Activated CD4-positive, alpha-beta T cell treated with anti-CD3 and anti-CD28 coated beads, Interleukin-2, amount 50 U/mL, for 16 hours (primary cell): ENCODE results near the gene TSSC4.

Experiments
- DNase-seq: peaks from one replicate; pipeline ENCODE4 v3.0.0-alpha.2; 2020

Gene TSSC4

DNA sequence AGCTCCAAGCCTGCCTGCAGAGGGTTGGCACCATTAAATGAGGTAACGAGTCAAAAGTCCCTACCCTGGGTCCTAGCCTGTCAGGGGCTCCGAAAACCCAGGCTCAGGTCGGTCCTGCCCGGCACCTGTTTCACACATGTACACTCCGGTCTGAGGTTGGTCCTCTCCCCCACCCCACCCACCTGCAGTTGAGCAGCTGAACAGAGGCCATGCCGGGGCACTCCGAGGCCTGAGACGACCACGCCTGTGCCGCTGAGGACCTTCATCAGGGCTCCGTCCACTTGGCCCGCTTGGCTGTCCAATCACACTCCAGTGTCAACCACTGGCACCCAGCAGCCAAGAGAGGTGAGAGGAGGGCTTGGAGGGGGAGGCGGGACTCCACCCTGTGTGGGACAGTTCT lies 1.6 kb downstream of the TSSC4 start:
- DNase-seq = no peak

DNA sequence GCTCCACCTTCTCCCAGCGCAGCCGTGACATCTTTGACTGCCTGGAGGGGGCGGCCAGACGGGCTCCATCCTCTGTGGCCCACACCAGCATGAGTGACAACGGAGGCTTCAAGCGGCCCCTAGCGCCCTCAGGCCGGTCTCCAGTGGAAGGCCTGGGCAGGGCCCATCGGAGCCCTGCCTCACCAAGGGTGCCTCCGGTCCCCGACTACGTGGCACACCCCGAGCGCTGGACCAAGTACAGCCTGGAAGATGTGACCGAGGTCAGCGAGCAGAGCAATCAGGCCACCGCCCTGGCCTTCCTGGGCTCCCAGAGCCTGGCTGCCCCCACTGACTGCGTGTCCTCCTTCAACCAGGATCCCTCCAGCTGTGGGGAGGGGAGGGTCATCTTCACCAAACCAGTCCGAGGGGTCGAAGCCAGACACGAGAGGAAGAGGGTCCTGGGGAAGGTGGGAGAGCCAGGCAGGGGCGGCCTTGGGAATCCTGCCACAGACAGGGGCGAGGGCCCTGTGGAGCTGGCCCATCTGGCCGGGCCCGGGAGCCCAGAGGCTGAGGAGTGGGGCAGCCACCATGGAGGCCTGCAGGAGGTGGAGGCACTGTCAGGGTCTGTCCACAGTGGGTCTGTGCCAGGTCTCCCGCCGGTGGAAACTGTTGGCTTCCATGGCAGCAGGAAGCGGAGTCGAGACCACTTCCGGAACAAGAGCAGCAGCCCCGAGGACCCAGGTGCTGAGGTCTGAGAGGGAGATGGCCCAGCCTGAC lies 2.5 kb downstream of the TSSC4 start:
- DNase-seq = no peak

DNA sequence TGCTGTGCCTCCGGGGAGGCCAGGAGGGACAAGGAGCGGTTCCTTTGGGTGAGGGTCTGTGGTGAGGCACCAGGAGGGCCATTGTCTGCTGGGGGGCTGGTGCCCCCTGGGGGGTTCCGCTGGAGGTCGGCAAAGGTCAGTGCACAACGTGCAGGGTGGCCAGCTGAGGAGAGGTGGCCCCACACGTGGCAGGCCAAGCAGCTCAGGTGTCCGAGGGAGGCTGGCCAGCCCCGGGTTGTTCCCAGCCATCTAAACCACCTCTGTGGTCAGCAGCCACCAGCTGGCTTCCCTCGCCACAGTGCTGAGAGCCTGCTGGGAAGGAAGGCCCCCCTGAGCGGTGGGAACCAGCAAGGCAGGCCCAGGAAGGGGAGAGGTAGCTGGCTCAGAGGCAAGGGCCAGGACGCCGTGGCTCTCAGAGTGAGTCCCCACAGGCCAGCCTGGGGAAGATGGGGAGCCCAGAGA lies 4.2 kb downstream of the TSSC4 start:
- DNase-seq = no peak

DNA sequence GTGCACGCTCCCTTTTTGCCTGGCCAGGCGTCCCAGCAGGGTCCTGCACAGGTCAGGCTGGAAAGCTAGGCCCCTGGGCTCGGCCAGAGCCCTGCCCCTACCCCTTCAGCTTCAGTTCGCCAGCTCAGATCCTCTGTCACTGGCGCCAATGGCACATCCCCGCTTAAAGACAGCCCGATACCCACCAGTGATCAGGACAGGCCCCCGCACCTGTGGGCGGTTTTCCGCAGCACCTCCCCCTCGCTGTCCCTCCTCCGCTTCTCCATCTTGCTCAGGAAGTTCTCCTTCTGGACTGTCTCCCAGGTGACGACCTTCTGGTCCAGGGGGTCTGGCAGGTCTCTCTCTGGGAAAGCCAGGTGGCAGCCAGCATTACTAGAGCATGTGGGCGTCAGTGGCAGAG lies 5.9 kb downstream of the TSSC4 start:
- no peak for DNase-seq

DNA sequence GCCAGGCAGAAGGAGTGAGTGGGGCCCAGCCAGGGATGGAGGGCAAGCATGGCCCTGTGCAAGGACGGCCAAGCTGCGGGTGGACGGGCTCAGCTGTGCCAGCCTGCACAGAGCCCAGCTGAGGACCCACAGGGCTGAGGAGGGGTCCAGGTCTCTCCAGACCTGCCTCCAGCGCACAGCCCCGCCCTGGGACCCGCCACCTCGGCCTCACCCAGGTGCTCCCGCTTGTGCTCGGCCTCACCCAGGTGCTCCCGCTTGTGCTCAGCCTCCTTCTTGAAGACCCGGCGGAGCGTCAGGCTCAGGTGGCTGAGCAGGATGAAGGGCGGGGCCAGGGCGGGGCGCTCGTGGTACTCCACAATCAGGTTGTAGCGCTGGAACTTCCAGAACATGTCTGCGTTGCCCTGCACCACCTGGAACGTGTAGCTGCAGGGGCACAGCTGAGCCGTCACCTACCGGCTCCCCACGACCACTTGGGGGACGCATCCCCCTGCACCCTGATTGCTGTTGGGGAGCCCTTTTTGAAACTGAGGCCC lies 6.4 kb downstream of the TSSC4 start:
- DNase-seq = no peak

DNA sequence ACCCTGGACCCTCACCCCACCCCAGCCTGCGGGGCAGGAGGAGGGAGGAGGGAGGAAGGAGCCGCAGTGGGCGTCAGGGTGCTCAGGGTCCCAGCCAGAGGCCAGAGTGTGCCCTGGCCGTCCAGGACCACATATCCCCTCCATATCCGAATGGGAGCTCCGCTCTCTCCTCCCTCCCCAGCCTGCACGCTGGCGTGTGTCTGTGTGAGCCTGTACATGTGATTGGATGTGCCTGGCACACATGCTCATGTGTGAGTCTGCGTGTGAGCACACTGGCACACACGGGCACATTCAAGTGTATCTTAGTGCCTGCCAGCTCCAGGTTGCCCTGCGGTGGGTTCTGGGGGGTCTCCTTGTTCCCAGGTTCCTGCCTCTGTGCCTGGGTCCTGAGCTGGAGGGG lies 8.1 kb downstream of the TSSC4 start:
- DNase-seq = no peak

DNA sequence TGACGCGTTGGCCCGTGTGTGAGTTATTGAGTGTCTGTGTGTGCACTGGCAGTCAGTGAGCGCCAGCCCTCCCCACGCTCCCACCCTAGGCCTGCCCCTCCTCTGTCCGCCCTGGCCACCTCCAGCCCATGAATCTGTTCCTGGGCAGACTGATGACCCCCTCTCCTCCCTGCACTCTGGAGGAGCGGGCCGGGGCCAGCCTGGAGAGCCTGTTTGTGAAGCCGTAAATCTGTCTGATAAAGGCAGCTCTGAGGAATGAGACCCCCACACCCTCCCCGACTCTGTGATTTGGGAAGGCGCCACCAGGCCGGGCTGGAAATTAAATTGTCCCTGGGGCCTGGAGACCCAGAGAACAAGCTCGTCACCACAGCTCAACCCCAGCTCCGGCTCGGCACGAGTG lies 8.6 kb downstream of the TSSC4 start:
- DNase-seq = no peak

DNA sequence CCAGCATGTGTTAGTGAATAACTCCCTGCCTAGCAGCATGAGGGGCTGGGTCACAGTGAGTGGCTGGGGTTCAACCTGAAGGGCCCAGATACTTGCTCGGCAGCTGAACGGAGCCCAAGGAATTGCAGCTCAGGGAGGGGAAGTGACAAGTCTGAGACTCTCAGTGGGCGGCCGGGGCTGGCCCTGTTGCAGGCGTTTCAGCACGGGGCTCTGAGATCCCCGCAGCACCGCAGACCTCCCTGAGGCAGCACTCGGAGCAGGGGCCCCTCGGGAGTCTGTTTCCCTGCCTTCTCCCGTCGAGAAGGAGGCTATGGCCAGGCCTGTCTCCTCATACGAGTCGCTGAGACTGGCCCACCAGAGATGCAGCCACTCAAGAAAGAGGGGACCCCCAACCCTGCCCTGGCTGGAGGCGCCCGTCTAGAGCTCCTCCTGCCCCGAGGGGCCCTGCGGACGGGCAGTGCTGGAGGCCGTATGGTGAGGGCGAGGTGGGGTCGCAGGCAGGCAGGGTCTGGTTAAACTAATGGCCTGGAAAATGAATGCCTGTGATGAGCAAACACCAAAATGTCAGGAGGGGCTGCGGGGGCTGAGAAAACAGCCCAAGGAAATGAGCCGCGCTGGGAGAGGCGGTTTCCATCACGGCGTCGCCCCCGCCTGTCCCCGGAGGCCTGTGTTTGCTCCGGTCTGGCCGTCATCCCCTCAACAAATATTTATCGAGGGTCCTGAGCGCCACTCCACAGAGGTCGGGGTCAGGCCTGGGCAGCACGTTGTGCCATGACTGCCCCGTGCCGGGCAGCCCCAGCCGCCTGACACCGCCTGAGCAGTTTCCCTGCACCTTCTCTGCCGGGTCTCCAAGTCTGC lies 9.3 kb downstream of the TSSC4 start:
- DNase-seq = no peak

DNA sequence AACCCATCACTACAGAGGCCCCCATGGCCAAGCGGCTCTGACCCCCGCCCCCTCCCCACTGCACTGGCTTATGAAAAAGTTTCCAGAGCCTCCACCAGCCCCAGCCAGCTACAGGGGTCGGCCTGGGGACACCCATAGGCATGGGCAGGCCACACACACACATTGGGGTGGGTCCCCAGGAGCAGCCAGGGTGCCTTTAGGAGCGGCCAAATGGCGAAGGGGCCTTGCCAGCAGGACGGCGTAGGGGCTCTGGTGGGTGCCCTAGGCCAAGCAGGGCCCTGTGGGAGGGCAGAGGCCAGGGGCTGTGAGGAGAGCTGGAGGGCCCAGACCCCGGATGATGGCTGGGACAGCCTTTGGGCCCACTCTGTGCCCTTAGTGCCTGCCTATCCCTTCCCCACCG lies 10.1 kb downstream of the TSSC4 start:
- no peak for DNase-seq

DNA sequence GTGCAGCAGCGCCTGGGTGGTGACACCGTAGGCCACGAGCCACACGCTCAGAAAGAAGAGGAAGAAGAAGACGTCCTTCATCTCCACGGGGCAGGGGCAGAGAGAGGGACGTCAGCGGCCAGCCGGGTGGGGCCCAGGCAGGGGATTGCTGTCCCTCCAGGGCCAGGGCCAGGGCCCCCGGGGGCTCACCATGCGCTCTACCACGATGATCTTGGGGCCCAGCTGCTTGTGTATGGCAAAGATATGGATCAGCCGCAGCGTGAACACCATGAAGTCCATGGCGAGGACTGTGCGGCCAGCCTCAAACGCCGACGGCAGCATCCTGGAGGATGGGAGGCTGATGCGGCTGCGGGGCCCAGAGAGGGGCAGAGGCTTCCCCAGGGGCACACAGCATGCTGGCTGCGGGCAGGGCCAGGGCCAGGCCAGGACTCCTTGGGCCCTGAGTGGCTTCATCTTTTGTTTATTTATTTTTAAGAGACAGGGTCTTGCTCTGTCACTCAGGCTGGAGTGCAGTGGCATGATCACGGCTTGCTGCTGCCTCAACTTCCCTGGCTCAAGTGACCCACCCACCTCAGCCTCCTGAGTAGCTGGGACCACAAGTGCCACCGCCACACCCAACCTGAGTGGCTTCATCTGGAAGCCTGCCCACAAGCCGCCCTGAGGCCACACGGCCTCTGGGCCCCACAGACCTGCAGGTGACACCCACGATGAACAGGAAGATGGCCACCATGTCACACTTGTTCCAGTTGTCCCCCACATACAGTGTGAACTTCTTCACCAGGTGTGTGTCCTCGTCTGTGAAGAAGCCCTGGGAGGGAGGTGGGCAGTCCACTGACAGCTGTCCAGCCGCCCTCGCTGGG lies 11.1 kb downstream of the TSSC4 start:
- no peak for DNase-seq

DNA sequence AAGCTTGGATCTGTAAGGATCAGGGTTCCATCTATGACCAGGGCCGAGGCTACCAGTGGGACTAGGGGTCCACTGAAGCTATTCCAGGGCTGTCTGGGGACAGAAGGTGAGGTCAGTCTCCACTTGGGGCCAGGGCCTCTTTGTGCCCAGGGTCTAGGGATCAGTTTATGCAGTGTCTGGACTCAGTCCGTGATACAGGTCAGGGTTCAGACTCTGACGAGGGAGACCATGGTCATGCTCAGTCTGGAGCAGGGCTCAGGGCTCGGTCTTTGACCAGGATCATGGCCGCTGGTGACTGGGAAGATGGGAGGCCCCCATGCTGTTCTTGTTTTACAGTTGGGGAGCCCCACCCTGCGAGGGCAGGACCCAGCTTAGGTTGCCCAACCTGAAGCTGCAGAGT lies 11.8 kb downstream of the TSSC4 start:
- no peak for DNase-seq

DNA sequence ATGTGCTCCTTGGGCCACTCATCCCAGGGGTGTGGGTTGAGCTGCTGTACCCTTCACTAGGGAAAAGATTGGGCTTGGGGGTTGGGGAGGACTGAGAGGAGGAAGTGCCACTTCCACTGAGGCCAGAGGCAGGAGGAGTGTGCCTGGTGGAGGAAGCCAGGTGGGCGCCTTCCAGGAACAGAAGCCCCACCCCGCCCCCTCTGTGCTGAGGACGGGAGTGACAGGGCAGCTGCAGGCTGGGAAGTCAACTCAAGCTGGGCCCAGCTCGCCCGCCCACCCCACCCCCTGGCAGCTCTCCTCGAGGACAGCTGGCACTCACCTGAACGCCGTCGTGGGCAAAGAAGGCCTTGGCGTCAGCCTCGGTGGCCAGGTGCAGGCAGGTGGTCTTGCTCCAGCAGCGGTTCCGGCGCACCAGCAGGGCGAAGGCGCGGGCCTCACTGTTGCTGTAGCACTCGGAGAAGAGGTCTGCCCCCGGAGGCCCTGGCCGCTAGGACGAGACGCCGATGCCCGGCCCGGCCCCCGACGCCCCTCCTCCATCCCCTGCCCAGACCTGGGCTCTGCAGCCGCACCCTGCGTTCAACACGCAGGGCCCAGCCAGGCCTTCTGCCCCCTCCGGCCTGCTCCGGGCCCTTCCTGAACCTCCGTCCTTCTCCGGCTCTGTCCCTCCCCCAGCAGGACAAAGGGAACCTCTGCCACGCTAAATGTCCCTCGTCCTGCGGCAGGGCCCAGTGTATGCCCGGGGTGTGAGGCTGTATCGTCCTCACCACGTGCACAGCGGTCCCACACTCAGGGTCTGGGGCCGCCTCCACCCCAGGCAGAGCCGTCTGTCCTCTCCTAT lies 13.4 kb downstream of the TSSC4 start:
- DNase-seq = no peak

DNA sequence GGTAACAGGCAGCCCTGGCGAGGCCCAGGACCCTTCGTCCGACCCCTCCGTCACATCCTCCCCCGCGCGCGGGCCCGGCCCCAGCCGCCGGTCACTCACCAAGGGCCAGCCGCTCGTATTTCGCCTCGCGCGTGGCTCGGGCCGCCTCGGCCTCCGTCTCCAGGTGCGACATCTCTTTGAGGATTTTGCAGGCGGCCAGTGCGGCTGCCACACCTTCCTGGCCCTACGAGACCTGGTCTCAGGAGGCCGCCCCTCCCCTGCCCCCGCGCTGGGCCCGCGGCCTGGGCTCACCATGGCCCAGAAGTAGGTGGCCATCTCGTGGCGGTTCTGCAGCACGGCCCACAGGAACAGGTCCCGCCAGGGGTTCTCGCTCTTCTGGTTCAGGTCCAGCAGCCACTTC lies 14.1 kb downstream of the TSSC4 start:
- DNase-seq = no peak

DNA sequence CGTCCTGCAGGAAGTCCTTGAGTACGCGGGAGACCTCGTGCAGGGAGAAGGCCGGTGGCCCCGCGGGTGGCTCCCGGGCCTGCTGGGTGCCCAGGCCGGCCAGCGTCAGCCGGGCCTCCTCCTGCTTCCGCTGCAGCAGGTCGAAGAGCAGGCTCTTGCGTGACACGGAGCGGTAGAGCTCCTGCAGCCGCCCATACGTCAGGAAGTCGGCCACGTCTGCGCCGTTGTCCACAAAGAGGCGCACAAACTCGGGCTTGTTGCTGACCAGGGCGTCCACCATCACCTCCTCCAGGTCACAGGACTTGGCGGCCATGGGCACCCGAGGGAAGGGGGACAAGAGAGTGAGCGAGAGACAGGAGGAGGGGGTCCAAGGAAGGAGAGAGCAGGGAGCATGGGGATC lies 14.6 kb downstream of the TSSC4 start:
- DNase-seq = no peak

DNA sequence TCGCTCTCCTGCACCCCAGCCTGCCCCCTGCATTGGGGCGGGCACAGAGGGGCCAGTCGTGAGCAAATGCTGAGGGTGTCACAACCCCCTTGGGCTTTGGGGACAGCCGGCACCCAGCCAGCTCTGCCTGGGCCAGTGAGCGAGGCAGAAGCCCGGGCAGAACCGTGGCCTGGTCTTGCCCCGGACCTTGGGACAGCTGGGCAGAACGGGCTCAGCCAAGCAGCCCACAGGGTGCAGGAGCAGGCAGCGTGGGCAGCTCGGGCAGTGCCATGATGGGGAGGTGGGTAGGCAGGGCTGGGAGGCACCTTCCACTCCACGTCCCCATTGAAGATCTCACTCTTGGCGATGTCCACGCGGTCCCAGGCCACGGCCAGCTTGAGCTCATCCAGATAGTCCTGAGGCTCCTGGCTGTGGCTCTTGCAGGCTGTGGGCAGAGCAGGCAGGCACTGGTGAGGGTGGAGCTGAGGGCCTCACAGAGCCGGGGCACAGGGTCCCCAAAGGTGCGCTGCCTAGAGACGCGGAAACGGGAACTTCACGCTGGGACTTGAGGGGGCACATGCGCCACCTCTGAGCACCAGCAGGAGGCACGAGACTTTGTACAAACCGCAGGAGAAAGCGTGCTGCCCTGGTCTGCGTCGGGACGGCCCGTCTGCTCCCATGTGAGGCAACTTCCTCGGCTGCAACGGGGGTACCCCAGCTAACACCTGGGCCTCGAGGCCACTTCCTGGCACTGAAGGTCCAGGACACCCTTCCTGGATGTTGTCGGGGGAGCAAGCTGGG lies 15.2 kb downstream of the TSSC4 start:
- no peak for DNase-seq

DNA sequence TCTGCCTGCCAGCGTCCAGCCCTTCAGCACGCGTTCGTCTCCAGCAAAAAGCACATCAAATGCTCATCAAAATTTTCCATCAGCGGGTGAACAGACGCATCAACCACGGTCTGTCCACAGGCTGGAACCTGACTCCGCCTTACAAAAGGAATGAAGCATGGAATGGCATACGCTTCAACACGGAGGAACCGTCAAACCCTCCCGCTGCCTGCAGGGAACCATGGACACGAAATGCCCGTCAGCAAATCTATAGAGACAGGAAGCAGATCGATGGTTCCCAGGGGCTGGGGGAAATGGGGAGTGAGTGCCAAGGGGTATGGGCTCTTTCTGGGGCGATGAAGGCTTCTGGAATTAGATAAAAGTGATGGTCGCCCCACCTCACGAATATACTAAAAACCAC lies 16.2 kb downstream of the TSSC4 start:
- DNase-seq = no peak

DNA sequence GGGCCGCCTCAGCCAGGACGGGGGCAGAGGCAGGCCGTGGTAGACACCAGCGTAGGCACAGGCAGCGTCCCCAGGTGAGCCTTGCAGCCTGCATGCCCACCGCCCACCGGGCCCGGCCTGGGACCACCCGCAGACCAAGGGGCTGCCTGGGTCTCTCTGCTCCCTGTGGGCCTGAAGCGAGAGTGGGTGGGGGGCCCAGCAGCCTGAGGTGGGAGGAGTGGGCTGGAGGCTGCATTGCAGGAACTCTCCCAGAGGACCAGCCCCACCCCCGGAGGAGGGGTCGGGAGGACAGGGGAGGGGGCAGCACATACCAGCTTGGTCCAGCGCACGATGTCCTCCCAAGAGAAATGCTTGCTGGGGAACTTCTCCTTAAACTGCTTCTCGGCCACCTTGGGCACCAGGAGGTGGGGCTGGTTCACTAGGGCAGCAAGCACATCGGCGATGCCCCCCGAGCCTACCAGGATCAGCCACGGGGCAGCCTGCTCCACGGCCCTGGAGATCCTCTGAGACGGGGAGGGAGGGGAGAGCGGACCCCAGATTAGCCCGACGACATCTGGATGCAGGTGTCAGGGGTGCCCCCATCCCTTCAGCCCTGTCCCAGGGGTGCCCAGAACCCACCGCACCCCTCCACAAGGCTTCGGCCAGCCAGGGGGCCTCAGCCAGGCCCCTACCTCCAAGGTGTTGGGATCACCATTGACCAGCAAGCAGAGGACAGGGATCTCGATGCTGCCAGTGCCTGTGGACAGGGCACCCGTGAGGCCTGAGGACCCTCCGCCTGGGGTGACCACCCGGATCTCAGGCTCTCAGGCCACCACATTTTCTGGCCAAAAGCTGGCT lies 17.5 kb downstream of the TSSC4 start:
- no peak for DNase-seq

DNA sequence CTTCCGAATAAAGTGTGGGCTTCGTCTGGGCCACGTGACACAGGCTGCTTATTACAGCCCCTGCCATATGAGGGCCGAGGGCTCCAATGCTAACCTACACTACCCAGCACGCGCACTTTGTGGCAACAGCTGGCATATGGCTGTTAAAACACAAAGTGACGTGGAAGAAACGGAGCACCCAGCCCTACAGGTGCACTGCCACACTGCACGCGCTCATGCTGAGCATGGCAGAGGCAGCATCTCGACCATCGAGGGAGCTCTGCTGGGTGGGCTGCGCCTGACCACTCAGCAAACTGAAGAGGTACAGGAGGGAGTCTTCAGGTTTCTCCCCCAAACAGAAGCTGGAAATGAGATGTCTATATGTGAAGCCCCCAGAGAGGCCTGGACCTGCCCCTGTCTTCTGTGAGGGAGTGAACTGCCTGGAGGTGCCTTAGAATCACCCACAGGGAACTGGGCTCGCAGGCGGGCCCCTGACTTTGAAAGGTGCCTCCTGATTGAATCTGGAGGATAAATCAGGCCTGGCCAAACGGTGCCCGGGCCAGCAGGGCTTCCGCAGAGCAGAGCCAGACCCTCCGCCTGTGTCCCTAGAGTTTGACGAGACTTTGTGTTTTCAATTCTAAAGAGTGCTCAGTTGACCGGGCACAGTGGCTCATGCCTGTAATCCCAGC lies 18.3 kb downstream of the TSSC4 start:
- no peak for DNase-seq

DNA sequence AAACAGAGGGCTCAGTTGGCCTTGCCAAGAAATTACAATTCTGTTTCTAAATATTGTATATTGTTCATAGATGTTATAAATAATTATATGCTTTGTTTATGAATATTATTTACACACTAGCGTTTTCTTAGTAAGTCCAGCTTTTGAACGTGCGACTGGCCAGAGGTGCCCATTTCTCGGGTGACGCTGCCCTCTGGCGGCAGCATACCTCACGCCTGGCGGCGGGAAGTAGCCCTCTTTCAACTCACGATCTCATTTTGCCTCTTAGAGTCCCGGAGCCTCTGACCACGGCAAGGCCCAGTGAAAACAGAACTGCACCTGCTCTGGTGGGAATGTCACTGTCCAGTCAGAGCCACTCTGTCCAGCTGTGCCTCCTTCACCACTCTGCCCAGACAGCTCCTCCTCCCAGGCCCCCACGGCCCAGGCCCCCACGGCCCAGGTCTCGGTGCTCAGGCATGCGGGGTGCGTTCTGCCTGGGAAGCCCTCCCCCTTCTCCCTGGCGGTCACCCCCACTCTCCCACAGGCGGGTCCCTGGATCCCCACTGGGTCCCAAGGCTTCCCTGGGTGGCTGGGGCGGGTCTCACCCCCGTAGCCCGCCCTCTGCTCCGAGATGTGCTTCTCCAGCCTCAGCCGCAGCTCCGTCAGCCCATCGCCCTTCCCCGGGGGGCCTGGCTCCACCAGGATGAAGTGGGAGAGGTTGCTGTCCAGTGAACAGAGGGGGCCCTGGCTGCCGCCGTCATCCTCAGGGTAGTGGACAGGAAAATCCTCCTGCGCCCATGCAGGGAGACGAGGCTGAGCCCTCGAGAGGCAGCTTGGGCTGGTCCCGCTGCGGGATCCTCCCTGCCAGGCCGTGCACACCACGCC lies 19.3 kb downstream of the TSSC4 start:
- DNase-seq = peak; percentile 62
